ENCODE measurements around the gene RCL1.
"Not testable (repeated sequence)": the region's sequence is repeated elsewhere in the genome, so short reads cannot be mapped to it uniquely, and the experiment has no call there.

The RCL1 gene

DNA sequence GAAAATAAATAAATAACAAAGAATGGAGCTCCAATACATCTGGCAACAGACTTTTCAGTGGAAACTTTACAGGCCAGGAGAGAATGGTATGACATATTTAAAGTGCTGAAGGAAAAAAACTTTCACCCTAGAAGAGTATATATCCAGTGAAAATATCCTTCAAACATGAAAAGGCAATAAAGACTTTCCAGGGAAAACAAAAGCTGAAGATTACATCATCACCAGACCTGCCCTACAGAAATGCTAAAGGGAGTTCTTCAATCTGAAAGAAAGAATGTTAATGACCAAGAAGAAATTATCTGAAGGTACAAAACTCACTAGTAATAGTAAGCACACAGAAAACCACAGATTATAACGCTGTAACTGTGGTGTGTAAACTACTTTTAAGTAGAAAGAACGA is 8.3 kb upstream of the RCL1 start:
- no peak for DNase-seq

- no peak for DNase-seq
Observed at GRCh38 chr9:4786599-4786998, 6.1 kb upstream of the RCL1 start.

DNA sequence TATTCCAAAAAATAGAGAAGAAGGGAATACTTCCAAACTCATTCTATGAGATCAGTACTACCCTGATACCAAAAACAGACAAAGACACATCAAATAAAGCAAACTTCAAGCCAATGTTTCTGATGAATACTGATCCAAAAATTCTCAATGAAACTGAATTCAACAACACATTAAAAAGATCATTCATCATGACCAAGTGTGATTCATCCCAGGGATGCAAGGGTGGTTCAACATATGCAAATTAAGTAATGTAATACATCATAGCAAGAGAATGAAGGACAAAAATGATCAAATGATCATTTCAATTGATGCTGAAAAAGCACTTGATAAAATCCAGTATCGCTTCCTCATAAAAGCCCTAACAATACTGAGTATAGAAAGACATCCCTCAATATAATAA is 4.9 kb upstream of the RCL1 start:
- DNase-seq: no peak

DNA sequence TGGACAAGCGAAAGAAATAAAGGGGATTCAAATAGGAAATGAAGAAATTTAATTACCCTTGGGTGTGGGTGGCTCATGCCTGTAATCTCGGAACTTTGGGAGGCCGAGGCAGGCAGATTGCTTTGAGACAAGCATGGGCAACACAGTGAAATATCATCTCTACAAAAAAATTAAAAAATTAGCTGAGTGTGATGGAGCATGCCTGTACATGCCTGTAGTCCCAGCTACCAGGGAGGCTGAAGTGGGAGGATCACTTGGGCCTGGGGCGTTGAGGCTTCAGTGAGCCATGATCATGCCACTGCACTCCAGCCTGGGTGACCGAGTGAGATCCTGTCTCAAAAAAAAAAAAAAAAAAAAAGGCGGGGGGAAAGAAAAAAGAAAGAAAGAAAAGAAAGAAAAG is 4.0 kb upstream of the RCL1 start:
- DNase-seq: no peak

GRCh38 chr9:4792054-4792571 is 631 bp upstream of the RCL1 start:
- DNase-seq: no peak

DNA sequence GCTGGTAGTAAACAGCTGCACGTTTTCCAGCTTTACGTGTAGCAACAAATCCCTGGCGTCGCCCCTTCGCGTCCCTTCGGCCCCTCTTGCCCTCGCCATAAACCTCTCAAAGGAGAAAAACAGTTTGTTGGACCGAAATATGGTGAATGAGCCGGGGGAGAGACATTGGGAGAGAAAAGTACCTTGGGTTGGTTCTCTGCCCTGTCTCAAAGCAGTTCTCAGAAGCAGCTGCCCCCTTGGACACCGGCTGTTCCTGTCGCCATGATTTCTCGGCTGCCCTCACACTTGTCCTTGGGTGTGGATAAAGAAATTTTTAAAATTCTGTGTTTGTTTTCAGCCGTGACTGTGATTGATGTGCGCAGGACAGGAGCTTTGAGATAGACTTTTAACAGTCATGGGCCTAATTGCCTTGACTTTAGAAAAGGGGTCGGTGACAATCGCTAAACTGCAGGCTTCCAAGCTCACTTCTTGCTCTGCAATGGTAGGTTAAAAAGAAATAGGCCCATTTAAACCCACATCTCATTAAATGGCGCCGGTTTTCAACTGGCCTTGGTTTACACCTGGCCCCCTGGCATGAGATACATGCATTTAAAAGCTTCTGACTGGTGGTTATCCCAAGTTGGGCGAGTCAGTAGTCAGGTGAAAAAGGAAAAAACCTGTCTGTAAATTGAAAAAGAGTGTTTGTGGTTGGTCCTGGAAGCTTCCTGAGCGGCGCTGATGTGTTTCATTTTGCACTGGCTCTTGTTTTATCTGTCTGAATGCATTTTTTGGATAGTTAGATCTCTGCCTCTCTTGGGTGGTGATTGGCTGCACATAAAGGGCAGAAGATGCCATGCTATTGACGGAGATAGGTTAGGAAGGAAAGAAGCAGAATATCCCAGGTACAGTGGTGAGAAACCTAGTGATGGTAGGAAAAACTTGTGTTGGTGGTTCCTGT is 983 bp downstream of the RCL1 start:
- no peak for DNase-seq

DNA sequence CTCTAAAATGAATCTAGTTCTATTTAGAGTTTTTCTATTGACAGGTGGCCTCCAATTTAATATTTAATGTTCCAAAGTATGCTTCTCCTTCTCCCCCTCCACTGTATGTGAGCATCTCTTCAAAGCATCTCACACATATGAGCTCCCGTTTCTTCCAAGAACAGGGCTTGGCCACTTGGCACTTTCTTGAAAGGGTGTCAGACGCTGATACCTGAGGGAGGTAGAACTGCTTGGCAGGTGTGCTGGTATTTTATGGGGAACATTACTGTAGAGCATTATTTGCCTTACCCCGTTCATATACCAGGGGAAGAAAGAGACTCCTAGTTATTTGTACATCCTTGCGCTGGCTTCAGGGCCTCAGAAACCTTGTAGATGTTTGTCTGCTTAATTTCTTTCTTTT is 1.9 kb downstream of the RCL1 start:
- no peak for DNase-seq

GRCh38 chr9:4795108-4795507 is 2.4 kb downstream of the RCL1 start:
- DNase-seq: not testable (repeated sequence)

DNA sequence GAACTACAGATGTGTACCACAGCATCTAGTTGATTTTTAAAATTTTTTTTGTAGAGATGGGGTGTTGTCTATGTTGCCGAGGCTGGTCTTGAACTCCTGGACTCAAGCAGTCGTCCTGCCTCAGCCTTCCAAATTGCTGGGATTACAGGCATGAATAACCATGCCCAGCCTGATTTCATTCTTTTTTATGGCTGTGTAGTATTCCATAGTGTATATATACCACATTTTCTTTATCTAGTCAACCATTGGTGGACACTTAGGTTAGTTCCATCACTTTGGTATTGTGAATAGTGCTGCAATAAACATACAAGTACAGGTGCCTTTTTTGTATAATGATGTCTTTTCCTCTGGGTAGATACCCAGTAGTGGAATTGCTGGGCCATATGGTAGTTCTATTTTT is 3.8 kb downstream of the RCL1 start:
- no peak for DNase-seq

GRCh38 chr9:4796988-4797853 is 4.5 kb downstream of the RCL1 start:
- DNase-seq: no peak

DNA sequence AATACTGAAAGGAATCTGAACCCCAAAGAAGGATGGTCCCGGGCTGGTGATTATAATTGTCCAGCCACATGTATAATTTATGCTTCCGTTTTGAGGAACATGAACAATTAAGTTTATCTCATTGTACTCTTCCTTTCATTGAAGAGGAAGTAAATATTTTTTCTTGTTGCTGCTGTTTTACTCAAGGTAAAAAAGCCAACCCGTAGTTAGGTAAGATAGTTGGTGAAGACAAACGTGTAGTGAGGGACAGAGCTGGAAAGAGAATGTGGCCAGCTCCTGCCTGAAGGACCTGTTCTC is 5.1 kb downstream of the RCL1 start:
- DNase-seq: no peak

GRCh38 chr9:4798281-4799032 is 5.7 kb downstream of the RCL1 start:
- DNase-seq: no peak

DNA sequence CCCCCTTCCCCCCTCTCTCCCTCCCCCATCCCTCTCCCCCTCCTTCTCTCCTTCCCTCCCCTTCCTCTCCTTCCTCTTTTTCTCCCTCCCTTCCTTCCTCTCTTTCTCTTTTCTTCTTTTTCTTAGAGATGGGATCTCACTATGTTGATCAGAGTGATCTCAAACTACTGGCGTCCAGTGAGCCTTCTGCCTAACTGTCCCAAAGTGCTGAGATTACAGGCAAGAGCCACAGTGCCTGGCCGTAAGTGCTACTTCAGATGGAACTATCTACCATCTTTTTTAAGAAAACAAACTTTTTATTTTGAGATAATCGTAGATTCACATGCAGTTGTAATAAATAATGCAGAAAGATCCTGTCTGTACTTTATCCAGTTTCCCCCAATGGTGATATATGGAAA is 6.3 kb downstream of the RCL1 start:
- DNase-seq: no peak

GRCh38 chr9:4799775-4800174 is 7.0 kb downstream of the RCL1 start:
- DNase-seq: no peak

DNA sequence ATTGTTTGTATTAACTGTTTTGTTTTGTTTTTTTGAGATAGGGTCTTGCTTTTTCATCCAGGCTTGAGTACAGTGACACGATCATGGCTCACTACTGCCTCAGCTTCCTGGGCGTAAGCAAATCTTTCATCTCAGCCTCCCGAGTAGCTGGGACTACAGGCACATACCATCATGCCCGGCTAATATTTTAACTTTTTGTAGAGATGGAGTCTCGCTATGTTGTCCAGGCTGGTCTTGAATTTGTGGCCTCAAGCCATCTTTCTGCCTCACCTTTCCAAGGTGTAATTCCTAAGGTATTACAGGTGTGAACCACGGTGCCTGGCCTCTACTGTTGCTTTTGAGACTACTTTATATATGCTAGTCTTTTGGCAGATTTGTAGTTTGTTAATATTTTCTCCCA is 8.4 kb downstream of the RCL1 start:
- no peak for DNase-seq

- DNase-seq: no peak
Observed at GRCh38 chr9:4803670-4804530, 11.2 kb downstream of the RCL1 start.

DNA sequence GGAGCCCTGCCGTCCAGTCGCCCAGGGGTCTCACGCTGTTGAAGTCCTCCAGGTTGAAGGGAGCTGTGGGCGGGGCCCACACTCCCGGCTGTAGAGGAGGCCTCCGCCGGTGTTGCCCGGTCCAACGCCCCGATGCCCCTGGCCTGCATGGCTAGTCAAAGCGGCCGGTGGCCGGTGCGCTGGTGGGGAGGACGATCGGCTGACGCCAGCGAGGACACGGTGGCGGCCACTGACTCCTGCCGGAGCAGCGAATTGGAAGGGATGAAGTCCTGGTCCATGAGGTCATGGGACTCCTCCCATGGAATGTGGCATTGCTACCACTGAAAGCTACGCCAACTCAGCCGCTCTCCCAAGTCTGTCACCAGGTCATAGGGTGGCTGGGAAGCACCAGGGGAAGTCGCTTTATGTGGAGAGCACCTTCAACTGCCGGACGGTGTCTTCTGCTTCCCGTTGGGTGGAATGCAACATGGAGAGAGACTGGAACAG is 11.8 kb downstream of the RCL1 start:
- no peak for DNase-seq

GRCh38 chr9:4805191-4805918 is 12.6 kb downstream of the RCL1 start:
- no peak for DNase-seq

GRCh38 chr9:4810565-4810964 is 17.8 kb downstream of the RCL1 start:
- DNase-seq: no peak

GRCh38 chr9:4811824-4812223 is 19.1 kb downstream of the RCL1 start:
- DNase-seq: no peak

DNA sequence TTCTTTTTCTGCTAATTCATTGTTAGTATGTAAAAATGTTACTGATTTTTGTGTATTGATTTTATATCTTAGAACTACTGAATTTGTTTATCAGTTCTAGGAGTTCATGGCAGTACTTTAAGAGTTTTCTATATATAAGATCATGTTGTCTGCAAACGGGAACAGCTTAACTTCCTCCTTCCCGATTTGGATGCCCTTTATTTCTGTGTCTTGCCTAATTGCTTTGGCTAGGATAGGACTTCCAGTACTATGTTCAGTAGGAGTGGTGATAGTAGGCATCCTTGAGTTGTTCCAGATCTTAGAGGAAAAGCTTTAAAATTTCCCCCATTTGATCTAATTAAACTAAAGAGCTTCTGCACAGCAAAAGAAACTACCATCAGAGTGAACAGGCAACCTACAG is 20.1 kb downstream of the RCL1 start:
- no peak for DNase-seq

All from right hindlimb (tissue), 1 donor.